ENCODE measurements around the gene CPM.

The CPM gene

DNA sequence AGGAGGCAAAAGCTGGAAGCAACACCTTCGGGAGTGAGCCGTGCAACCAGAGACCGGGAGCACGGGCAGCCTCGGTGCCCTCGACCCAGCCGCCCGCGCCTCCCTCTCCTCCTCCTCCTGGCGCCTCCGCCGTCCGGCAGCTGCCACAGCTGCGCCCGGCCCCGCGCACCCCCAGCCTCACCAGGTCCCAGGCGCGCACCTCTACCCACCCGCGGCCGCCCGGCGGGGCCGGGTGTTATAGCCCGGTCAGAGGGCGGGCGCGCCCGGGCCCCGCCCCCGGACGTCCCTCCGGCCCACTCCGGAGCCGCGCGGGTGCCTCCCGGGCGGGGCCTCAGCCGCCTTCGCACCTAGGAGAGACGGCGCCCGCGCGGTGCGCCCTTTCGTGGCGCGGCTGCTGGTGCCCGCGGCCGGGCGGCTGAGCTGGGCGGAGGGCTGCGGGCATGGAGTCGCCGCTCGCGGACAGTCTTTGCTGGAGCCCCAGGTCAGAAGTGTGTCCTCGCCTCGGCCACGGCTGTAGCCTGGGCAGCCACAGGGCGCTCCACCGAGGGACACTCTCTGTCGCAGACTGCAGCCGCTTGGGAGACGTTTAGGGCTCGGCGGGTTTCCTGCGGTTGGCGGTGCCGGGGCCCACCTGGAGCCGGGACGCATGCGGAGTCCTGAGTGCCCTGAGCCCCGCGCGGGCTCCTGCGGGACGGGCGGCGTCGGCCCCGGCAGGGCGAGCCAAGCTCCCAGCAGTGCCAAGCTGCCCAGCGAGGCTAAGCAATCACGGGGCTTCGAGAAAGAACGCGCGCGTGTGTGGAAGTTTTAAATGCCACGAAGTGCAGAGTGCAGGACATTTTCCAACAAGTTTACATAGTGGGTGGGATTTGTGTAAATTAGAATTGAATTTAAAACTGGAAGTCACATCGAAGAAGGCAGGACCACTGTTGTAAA, at the start of gene CPM:
CPM (minus strand) TSS at position 211 of the 933 bp plus-strand sequence. CDS start 334 bp downstream, outside the sequence.
- DNase-seq (ENCODE audit: low read depth) = no peak

DNA sequence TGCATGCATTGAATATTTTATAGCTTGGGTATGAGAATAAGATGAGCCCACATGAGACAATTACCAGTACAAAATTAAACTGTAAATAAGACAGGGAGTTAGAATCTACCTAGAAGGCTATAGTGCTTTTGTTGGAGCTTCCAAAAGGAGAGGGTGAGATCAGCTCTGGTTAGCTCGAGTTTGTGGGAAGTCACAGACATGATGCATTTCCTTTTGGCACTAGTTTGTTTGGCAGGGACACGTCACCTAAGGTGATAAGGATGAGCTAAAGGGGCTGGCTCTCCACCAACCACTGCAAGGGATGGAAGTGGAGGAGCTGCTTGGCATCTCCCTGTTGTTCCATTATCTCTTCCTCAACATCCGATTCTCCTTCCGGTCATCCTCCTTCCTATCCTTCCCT, 48.5 kb upstream of the CPM start:
- DNase-seq (ENCODE audit: low read depth) = no peak

DNA sequence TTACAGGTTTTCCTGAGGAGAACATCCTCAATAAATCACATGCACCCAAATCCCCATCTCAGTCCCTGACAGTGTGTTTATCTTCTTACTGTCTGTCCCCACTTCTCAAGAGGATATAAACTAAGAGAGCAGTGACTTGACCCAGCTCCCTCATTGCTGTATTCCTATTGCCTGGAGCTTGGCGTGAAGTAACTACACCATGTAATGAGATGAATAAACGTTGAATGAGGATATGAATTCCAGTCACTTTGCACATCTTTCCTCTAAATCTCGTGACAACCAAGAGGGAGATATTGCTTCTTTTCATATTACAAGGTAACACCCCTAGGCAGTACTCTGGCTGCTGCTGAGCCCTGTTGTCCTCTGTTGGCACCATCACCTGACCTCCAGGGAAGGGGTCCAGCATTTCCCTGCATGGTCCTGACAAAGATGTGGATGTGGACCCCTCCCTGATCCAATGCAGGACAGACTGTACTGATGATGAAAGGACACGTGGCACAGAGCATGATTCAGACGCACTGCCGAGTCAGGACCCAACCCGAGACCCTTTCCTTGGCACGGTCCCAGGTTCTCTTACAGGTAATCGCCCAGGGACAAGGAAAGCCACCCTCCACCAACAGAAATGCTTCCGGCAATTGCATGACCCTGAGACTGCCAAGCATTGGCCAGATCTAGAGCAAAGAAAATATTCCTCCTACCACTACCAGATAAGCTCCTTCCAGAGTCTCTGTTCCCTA, 47.7 kb upstream of the CPM start:
- no peak for DNase-seq (ENCODE audit: low read depth)

DNA sequence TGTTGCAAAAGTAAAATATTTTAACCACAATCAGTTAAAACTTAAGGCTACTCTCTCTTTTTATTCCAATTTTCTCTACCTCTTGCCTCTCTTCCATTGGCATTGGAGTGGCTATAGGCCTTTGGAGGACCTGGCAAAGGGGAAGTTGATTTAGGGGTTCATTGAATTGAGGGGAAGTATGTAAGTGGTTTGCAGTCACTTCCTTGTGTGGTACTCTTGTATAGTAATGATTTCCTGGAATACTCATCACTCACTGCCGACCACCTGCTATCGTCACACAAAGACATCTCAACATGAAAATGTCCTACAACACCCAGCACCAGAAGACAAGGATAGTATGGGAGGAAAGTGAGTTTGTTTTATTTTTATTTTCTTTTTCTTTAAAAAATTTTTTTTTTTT, 45.7 kb upstream of the CPM start:
- DNase-seq (ENCODE audit: low read depth) = no peak

DNA sequence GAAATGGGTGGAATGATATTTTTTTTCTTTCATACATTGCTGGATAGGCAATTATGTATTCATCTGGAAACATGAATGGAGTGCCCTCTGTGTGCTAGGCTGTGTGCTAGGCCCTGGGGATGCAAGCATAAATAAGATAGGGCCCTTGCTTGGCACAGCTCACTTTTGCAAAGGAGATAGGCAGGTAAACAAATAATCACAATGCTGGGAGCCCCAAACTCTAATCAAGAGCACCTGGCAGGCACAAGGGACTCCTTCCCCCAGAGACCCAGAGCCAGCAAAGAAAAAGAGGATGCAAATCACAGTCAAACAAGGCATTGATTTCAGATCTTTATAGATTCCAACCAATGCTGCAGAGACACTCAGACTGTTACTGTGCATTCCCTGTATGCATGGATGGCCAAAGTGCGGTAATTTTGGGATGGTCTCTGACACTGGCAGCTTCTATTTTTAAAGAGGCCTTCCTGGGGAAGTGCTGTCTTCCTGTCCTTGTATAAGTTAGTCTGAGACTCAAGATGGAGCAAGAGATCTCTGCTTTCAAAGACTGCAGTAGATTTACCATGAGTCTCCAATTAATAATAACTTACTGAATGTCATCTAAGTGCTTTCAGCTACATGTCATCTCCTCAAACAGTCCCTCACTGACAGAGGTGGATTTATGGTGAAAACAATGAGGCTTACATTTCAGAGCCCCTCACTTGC, 45.1 kb upstream of the CPM start:
- no peak for DNase-seq (ENCODE audit: low read depth)

DNA sequence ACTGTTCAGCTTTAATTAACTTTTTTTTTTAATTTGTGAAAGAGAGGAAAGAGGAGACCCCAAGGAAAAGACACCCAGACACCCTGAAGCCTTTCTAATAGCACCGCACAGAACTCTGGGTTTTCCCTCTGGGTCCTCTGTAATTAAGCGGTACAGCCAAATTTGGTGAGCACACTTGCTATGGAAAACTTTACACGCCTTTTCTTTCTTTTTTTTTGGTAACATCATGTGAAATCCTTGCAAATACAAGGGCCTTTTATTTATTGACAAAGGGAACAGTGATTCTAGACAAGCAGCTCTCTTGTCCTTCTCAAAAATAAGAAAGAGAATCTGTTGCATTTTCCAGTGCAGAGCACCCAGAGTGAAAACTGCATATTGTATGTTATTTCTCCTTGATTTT, 44.4 kb upstream of the CPM start:
- DNase-seq (ENCODE audit: low read depth) = no peak

DNA sequence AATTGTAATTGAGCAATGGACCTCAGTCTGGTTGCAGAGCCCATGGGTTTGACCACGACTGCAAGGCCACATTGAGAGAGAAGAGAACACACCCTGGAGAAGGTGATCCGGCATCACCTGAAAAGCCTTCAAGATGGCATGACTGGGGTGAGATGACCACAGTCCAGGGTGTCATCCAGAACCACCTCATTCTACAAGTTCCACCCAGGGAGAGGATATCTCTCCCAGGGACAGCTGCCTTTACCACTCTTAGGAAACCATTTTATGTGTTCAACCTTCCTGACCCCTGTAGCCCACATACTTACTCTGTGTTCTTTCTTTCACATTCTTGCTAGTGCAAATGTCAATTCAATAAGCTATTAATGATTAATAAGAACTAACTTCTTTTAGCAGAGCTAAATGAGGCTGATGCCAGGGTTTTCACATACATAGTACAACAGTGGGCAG, 43.4 kb upstream of the CPM start:
- DNase-seq (ENCODE audit: low read depth) = no peak

DNA sequence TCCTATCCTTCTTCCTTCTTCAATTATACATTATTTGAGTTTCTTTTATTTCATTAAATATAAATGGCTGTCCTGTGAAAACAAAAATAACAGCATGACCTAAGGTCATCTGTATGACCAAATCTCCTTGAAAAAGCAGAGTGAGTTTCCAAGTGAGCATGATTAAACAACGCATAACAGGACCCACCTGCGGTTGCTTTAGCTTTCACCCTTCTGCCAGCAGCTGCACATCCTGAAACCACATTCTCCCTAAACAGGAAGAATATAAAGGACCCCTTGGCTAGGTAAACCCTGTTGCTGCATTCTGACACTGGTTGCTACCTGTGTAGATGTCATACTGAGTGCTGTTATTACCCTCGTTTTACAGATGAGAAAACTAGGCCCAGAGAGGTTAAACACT, 42.8 kb upstream of the CPM start:
- no peak for DNase-seq (ENCODE audit: low read depth)

DNA sequence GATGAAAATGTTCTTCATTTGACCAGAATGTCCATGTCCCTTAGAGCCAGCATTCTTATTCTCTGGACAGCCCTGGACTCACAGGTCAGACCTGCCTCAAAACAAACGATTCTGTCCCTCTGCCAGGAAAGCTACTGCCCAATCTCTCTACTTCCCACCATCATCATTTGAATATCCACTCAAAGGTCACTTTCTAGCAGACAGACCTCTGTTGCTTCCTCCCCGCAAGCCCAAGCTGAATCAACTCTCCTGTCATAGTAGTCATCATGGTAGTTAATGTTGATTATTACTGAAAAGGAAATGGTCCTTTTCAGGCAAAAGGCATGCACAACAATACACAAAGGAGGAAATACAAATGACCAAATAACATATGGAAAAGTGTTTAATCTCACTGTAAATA, 39.6 kb upstream of the CPM start:
- DNase-seq (ENCODE audit: low read depth) = no peak

DNA sequence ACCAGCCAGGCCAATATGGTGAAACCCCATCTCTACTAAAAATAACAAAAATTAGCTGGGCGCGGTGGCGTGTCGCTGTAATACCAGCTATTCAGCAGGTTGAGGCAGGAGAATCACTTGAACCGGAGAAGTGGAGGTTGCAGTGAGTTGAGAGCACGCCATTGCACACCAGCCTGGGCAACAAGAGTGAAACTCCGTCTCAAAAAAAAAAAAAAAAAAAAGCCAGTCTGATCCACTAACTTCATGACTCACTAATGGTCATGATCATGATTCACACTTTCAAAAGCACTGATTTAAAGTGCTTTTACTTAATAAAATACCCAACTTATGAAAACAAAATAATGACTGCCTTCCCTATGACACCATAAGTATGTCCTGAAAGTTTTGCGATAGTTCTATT, 38.4 kb upstream of the CPM start:
- DNase-seq (ENCODE audit: low read depth) = peak; percentile 24

DNA sequence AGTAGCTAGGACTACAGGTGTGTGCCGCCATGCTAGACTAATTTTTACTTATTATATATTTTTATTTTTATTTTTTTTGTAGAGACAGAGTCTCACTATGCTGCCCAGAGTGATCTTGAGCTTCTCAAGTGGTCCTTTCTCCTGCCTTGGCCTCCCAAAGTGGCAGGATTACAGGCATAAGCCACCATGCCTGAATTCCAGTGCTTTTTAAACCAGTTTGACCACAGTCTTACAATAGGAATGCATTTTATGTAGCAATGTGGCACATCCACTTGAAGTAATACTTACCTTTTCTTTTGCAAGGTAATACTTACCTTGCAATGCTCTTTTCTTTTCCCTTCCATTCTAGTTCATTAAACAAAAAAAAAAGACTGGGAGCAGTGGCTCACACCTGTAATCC, 38.0 kb upstream of the CPM start:
- no peak for DNase-seq (ENCODE audit: low read depth)

DNA sequence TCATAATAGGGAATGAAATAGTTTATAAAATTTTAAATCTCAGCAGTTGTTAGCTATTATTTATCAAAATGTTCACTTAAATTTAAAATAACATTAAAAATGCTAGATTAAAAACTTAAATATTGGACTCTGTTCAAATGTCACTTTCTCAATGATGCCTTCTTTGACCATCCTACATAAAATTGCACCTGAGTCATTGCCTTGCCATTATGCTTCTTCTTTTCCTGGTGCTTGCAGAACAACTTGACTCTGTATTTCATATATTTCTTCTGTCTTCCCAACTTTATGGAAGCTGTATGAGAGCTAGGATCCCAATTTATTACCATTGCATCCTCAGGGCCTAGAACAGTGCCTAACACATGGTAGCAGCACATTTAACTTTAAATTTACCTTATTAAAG, 37.3 kb upstream of the CPM start:
- DNase-seq (ENCODE audit: low read depth) = no peak

DNA sequence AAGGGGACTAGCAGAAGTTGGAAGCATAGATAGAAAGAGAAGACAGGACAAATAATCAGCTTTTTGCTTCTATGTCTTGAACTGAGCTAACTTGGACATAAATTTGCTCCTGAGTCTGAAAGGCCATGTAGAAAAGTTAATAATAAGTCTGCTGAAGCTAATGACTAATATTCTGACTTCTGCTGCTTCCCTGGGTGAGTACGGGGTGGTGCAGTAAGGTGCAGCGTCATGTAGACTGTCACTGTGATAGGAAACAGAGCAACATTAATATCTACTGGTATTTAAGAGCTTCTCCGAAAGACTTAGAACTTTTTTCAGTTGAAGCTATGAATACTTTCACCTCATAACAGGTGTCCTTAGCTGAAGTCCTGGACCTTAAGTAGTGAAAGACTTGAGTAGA, 34.1 kb upstream of the CPM start:
- no peak for DNase-seq (ENCODE audit: low read depth)

DNA sequence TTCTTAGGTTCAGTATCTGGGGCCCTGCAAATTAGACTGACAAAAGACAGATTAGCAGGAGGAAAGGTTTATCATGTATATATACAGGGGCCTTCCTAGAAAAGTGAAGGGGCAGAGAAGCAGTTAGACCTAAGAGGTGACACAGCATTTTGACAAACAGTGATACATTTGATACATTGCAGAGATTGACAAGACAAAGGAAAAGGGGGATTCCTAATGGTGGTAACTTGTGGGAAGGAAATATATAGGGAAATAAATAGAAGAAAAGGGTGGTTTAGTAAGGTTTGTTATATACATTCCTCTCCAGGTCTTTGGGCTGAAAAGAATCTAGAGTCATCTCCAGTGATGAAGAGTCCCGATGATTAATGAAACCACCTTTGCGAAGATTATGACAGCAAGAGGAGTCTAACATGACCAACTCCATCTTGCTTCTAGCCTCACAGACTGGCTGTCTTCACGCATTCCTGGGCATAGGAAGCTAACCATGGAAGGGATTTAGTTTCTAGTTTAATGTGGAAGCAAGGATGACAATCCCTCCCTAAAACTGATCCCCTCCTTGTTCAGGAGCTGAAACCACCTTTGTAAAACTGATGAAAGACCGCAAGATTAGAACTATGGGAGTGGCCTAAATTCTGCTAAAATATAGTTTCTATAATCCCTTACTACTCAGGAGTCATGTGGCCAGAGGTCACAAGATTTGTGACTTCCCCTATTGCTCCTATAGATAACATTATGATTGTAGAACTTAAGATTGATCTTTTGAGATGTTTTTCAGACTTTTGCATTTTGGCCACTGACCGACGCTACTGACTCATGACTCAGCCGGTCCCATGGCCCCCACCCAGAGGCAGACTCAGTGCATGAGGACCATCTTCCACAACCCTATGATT, 31.1 kb upstream of the CPM start:
- DNase-seq (ENCODE audit: low read depth) = no peak

DNA sequence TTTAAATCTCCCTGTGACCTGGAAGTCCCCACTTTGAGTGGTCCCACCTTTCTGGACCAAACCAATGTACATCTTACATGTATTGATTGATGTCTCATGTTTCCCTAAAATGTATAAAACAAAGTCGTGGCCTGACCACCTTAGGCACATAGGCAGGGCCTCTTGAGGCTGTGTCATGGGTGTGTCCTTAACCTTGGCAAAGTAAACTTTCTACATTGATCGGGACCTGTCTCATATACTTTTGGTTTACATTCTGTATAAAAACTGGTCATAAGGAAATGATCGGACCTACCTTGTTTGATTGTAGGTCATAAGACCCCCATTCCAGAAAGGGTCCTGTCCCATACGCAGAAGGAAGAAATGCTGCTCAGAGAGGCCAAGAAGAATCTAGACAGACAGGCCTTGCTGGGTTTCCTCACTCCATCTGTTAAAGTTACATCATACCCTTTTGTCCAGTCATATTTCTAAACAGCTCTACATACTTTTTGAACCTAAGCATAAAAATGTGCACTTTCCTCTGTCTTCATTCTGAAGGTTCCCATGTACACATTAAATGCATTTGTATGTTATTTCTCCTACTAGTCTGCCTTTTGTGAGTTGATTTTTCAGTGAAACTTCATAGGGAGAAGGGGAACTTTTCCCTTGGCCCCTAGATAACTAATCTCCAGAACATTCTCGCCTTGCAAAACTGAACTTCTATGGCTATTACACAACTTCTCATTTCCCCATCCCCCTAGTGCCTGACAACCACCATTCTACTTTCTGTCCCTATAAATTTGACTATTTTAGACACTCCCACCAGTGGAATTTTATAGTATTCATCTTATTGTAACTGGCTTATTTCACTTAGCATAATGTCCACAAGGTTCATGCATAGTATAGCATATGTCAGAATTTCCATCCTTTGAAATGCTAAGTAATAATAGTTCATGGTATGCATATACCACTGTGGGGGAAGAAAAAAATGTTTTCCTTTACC, 30.2 kb upstream of the CPM start:
- no peak for DNase-seq (ENCODE audit: low read depth)

DNA sequence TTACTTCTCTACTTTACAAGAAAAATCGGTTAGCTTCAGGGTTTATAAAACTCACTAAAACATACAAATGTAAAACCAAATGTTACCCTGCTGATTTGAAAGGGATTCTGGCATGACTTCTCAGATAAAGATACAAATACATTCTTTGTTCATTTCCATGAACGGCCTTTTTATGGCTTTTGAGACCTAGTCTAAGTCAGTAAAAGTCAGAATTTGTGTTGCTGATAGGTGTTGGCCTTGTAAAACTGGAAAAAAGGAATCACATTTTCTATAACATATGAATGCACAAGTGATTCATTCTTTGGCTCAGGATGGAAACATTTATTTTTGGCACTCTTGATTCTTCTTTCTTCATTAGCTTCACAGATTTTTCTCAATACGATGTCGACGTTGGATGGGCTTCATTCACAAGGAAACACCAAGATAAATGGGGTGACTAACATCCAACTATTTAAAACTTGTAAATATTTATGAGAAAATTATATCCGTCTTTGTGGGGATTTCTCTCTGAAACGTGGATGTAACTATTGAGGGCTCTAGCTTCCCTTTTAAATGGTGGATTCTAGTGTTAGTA, 27.0 kb upstream of the CPM start:
- no peak for DNase-seq (ENCODE audit: low read depth)

DNA sequence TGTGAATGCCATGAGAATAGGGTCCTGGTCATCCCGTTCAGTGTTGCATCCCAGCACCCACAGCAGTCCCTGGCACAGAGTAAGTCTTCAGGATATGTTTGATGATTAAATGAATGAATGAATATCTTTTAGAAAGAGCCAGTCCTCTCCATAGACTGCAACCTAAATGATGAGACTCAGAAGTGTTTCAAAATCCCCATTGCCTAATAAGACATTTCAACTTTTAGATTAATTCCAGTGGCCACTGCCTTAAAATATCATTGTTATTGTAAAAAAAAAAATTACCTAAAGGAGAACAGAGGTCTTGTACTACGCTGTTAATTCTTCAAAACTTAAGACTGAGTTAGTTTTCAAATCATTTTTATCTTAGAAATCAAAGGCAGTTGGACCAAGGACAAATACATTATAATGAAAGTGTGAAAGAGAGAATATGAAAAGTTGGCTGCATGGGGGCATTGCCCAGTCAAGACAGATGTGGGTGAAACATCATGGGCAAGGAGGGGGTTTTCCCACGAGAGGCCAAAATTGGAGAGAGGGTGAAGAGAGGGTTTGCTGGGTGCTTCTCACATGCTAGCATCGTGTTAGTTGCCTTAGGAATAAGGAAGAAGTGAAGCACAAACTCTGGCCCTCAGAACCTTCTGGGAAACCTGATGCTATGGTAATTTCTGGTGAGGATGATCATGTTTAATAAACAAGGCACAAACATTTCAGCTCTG, 26.3 kb upstream of the CPM start:
- DNase-seq (ENCODE audit: low read depth) = no peak

DNA sequence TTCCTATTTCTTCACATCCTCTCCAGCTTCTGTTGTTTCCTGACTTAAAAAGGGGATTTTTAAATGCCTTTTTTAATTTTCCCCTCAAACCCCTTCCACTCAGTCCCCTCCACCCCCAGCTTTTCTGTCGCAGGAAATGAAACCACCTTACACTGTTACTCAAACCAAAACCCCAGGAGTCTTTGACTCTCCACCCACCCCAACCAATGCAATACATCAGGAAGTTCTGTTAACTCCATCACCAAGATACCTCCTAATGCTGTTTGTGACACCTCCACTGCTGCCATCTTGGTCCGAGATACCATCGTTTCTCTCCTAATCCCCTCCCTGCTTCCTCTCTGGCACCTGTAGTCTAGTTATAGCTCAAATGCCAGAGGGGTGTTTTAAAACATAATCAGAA, 25.4 kb upstream of the CPM start:
- DNase-seq (ENCODE audit: low read depth) = no peak

DNA sequence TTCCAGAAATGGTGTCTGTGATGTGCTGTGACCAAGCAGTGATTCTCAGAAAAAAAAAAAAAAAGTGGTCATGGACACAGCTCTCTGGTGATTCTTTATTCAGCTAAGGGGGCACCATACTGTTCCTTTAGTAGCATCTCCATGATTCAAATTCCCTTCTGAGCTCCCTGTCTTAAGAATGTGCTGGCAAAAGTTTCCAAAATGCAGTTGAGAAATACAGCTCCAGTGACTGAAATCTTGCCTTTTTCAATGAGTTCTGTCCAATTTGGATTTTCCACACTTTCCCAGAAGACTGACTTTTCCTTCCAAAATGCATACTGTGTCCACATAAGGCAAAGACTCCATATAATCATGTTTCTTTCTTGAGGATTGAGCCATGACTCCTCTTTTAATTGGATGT, 24.3 kb upstream of the CPM start:
- no peak for DNase-seq (ENCODE audit: low read depth)
